ENCODE results near the gene LRCOL1. TPM values are rescaled to one million over a fixed set of nuclear protein-coding genes. Genes with fewer than 3 reads are reported as not detected.

LRCOL1 gene
- total and polyA plus RNA-seq, 4 donors, result 0.98 to 1.8 (median 1.3) TPM

- 29 to 53% methylated on average over 22 to 26 of the region's 26 CpGs for WGBS, 2 donors
- Histone ChIP-seq H3K27me3 (ENCODE audit: control insufficient read depth in 3 of 3, insufficient read depth in 3 of 3, low read length in 2 of 3) (peaks cover 0 to 39% (median 9%) of the 10 kb centered on the region in 3 donors), H3K4me1 (ENCODE audit: control insufficient read depth in 5 of 5, insufficient read depth in 5 of 5, low read length in 5 of 5) (peaks cover 0 to 36% (median 7%) of the 10 kb centered on the region in 5 donors), H3K4me3 (peak overlapping the region; percentile 21), H3K9ac (ENCODE audit: insufficient read depth in 1 of 2, low read length in 2 of 2) (peak overlapping the region in 1 of 2 donors; percentile 13), H3K9me3 (ENCODE audit: control insufficient read depth in 4 of 4, insufficient read depth in 3 of 4, low read length in 3 of 4) (no peaks in the 10 kb centered on the region), H3K36me3 (ENCODE audit: control insufficient read depth in 4 of 4, insufficient read depth in 4 of 4, low read length in 4 of 4) (no peaks in the 10 kb centered on the region), H3K27ac (ENCODE audit: low read depth in 1 of 2, low read length in 1 of 2) (peak overlapping the region; percentile 71 to 74)
- DNase-seq (peak; percentile 77 to 87 (median 79)), ATAC-seq (ENCODE audit: insufficient read depth, low FRiP score) (no peak)
- no peak for TF ChIP-seq CTCF (IDR thresholded peaks at IDR 0.05; ENCODE audit: control extremely low read depth, extremely low read depth)
Measured at GRCh38 chr12:132604151-132604618, 6.2 kb downstream of the LRCOL1 start.

- TF ChIP-seq CTCF (IDR thresholded peaks at IDR 0.05; ENCODE audit: control extremely low read depth, extremely low read depth), result no peak
- H3K27ac ChIP-seq (ENCODE audit: low read depth in 1 of 2, low read length in 1 of 2), result peak overlapping the region; percentile 71 to 74
- no peaks in the 10 kb centered on the region for H3K9me3 ChIP-seq (ENCODE audit: control insufficient read depth in 4 of 4, insufficient read depth in 3 of 4, low read length in 3 of 4)
- 29 to 44% methylated on average over 53 to 67 of the region's 67 CpGs for WGBS, 2 donors
- no peak for ATAC-seq (ENCODE audit: insufficient read depth, low FRiP score)
- peak in 2 of 3 donors; percentile 52 to 57 for DNase-seq
- H3K36me3 ChIP-seq (ENCODE audit: control insufficient read depth in 4 of 4, insufficient read depth in 4 of 4, low read length in 4 of 4), result no peaks in the 10 kb centered on the region
- peak overlapping the region in 1 of 2 donors; percentile 13 for H3K9ac ChIP-seq (ENCODE audit: insufficient read depth in 1 of 2, low read length in 2 of 2)
- peaks cover 0 to 32% (median 4%) of the 10 kb centered on the region in 3 donors for H3K27me3 ChIP-seq (ENCODE audit: control insufficient read depth in 3 of 3, insufficient read depth in 3 of 3, low read length in 2 of 3)
- peak overlapping the region; percentile 21 for H3K4me3 ChIP-seq
- peaks cover 0 to 36% (median 7%) of the 10 kb centered on the region in 5 donors for H3K4me1 ChIP-seq (ENCODE audit: control insufficient read depth in 5 of 5, insufficient read depth in 5 of 5, low read length in 5 of 5)
Measured at GRCh38 chr12:132603240-132604150, 6.9 kb downstream of the LRCOL1 start.

- Histone ChIP-seq H3K9ac (ENCODE audit: insufficient read depth in 1 of 2, low read length in 2 of 2) (peak overlapping the region in 1 of 2 donors; percentile 26), H3K36me3 (ENCODE audit: control insufficient read depth in 4 of 4, insufficient read depth in 4 of 4, low read length in 4 of 4) (no peaks in the 10 kb centered on the region), H3K27ac (ENCODE audit: low read depth in 1 of 2, low read length in 1 of 2) (peak overlapping the region in 1 of 2 donors; percentile 71), H3K4me3 (no peak overlapping the region), H3K27me3 (ENCODE audit: control insufficient read depth in 3 of 3, insufficient read depth in 3 of 3, low read length in 2 of 3) (peaks cover 0 to 25% (median 4%) of the 10 kb centered on the region in 3 donors), H3K4me1 (ENCODE audit: control insufficient read depth in 5 of 5, insufficient read depth in 5 of 5, low read length in 5 of 5) (peaks cover 0 to 36% (median 7%) of the 10 kb centered on the region in 5 donors), H3K9me3 (ENCODE audit: control insufficient read depth in 4 of 4, insufficient read depth in 3 of 4, low read length in 3 of 4) (no peaks in the 10 kb centered on the region)
- ATAC-seq (ENCODE audit: insufficient read depth, low FRiP score) (no peak), DNase-seq (peak; percentile 77 to 84 (median 84))
- no peak for TF ChIP-seq CTCF (IDR thresholded peaks at IDR 0.05; ENCODE audit: control extremely low read depth, extremely low read depth)
- 38 to 47% methylated on average over 29 of the region's 29 CpGs for WGBS, 2 donors
Measured at GRCh38 chr12:132602572-132603239, 7.7 kb downstream of the LRCOL1 start.

All from lung (tissue), 12 donors.